Midbrain (tissue), 1 donor: ENCODE measurements around the gene CDK2.

Experiments used
- DNase-seq: peaks from one replicate; lab custom pipeline; 2025; lab: John Stamatoyannopoulos, UW

Gene CDK2

DNA sequence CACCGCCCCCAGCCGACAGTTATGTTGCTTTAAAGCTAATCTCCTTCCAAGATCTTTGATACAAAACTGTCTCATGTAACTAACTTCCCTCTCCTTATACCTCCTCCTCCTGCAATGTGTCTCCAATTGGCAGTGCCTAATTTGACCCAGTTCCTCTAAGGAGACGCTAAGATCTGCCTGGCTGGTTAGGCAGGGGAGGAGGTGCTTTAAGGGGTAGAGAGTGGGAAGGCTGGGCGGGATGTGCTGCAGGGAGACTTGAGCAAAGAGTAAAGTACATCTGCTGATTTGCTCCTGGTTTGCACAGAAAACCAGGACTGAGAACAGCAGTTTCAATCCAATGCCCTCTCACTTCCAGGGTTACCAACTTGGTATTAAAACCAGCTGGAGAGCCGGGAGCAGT is 46.9 kb downstream of the CDK2 start:
- DNase-seq: no peak

DNA sequence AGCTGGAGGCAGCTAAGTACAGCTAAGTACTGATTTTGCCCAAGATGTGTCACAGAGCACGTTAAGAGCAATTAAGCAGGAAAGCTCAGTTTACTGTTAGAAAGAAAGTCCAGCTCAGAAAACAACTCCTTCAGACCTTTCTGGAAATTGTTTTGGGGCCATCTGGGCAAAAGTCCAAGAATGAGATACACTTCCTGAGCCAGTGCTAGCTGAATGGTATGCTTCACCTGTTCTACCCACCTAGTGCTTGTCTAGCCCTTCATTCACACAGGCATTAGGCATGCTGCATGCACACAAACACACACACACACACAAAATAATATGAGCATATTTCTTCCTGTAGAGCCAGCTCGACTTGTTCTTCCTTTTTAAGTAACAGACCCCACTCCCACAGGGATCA is 47.6 kb downstream of the CDK2 start:
- no peak for DNase-seq

DNA sequence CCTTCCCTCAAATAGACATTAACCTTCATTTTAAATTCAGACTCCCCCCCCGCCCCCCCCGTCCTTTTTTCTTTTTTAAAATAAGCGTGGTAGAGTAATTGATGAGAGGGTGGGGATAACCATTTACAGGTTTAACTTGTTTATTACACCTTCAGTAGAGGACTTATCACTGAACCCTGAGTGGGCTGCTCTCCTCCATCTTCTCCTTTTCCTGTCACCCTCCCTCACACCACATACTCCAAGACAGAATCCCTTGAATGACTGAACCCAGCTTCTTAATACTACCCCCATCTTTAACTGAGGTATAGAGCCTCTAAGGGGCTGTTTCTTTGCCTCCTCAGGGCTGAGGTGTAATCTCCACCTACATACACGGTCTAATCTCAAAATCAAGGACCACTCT is 50.6 kb downstream of the CDK2 start:
- no peak for DNase-seq

DNA sequence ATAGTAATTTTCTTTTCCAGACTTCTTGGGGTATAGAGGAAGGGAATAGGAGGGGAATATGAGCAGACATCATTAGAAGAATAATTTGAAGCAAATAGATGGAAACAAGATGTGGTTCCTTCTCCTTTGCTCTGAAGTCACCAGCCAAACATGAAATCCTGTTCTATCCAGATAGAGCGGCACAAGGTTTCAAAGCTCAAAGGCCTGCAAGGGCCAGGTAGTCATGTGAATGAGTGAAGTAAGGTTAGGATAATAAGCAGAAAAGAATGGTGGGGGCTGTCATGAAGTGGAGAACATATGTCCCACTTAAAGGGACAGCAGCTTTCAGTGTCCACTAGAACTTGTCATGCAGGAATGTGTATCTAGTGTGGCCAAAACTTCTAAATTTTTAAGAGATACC is 51.7 kb downstream of the CDK2 start:
- no peak for DNase-seq

DNA sequence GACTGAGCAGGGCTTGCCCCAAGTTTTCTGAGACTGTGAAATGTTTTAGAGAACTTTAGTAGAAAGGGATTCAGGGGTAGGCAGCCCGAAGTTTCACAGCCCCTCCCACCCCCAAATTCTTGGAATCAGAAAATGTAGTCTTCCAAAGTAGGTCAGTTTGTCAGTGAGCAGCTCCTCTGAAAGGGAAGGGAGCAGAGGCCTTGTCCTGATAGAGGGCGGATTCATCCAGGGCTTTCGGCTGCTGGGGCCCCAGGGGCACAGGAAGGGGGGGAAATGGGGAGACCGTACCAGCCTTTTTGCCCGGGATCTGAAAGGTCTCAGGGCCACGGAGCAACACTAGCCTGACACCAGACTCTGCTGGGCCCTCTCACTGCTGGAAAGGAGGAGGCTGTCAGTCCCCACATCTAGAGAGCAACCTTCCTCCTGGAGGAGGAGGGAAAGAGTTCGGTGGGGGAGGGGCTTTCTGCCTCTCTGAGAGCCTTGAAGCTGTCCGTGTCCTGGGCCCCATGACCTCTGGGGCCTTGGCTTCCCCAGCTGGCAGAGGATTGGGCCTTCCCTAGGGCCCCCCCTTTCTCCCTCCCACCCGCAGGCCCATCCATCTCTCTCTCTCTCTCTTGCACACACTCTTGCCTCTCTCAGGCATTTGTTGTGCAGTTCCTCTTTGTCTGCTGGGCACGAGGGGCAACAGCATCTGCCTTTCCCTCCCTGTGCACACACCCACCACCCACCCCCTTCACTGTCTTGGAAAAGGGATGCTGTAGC is 54.0 kb downstream of the CDK2 start, which contains the start of gene IKZF4:
IKZF4 (plus strand) TSS at position 621 of the 762 bp plus-strand sequence. CDS start 451 bp downstream, outside the sequence.
- DNase-seq: peak; percentile 18

DNA sequence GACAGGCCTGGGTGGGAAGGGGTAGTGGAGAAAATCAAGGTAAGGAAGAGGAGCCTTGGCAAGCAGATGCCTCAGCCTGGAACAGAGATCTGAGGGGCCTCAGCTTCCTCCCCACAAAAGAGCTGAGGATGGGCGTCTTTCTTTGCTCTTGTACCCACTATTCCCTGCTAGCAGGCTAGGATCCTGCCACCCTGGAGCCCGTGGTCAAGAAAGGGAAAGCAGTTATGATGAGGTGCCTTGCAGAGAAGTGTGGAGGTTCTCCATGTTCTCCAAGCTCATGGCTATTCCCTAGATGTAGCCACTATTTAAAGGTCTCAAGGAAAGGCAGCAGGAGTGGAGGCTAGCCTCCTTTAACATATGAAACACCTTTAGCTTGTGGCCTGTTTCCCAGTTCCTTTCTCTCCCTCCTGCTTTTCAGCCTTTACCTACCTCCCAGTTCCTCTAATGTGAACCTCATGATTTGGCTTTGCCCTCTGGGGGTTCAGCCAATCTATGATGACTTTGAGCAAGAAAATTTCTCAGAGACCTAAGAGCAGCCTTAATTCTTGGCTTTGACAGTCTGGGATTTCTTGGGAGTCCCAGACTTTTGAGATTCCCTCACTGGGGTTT is 55.4 kb downstream of the CDK2 start:
- DNase-seq: no peak
